T-helper 17 cell (primary cell): Measurements from ENCODE around the gene ABHD8. TPM values are rescaled to one million over a fixed set of nuclear protein-coding genes. Genes with fewer than 3 reads are reported as not detected.
A peak's percentile ranks its signal among the peaks of the same experiment; 100 is the strongest.

Experiments used
- ATAC-seq: fragments of 150-1000 bp; cut with Tn5 transposase; 2 replicates; pipeline ENCODE4 v1.10.0; 2021; ENCODE audit warnings: mild to moderate bottlenecking, moderate library complexity
- DNase-seq, 3 donors: peaks; one replicate each; pipeline versions ENCODE4 v3.0.0 to v3.0.0-alpha.2; 2020 to 2021
- H3K9me3 ChIP-seq: one replicate; pipeline ENCODE4 v1.7.0; 2013; ENCODE audit warnings: low read length, mild to moderate bottlenecking; ENCODE audit not compliant: control insufficient read depth, poor library complexity, severe bottlenecking
- H3K27ac Mint-ChIP-seq: one replicate; pipeline ENCODE4 v1.8.0; 2022; ENCODE audit warnings: mild to moderate bottlenecking, moderate library complexity, mixed read lengths
- H3K27me3 Mint-ChIP-seq: one replicate; pipeline ENCODE4 v1.8.0; 2022; ENCODE audit warnings: mixed read lengths
- H3K36me3 Mint-ChIP-seq: one replicate; pipeline ENCODE4 v1.8.0; 2022; ENCODE audit warnings: low read depth, mixed read lengths
- H3K4me1 Mint-ChIP-seq: one replicate; pipeline ENCODE4 v1.8.0; 2022; ENCODE audit warnings: mild to moderate bottlenecking, mixed read lengths
- H3K4me3 Mint-ChIP-seq: one replicate; pipeline ENCODE4 v1.8.0; 2022; ENCODE audit warnings: mild to moderate bottlenecking, moderate library complexity, mixed read lengths
- total RNA-seq, 4 donors: library from RNA in 2 of 4; stranded (reverse) in 2 of 4; gene quantifications; one replicate each; pipeline ENCODE4 v1.2.3 and lab custom pipeline; 2022 to 2026

ABHD8 gene
- total RNA-seq, 2 donors from 2014 or later, result 5.0 to 7.1 TPM

- no peak overlapping the region for H3K27ac Mint-ChIP-seq
- no peaks in the 10 kb centered on the region for H3K9me3 ChIP-seq
- H3K36me3 Mint-ChIP-seq, result peaks cover 2% of the 10 kb centered on the region
- peaks cover 15% of the 10 kb centered on the region for H3K4me1 Mint-ChIP-seq
- H3K4me3 Mint-ChIP-seq, result peak overlapping the region; percentile 72
- no peak for ATAC-seq
- H3K27me3 Mint-ChIP-seq, result no peaks in the 10 kb centered on the region
- DNase-seq, result no peak
These were observed 26.4 kb upstream of the ABHD8 start for GRCh38 chr19:17329366-17330261.

GRCh38 chr19:17328517-17329365 lies 25.5 kb upstream of the ABHD8 start:
- H3K9me3 ChIP-seq, result no peaks in the 10 kb centered on the region
- Mint-ChIP-seq H3K4me1 (peaks cover 13% of the 10 kb centered on the region), H3K27me3 (no peaks in the 10 kb centered on the region), H3K36me3 (no peaks in the 10 kb centered on the region), H3K4me3 (peak overlapping the region; percentile 85), H3K27ac (no peak overlapping the region)
- ATAC-seq, result peak; percentile 37
- DNase-seq, result peak in 2 of 3 donors; percentile 39 to 53

- peaks cover 12% of the 10 kb centered on the region for H3K4me1 Mint-ChIP-seq
These were observed 24.7 kb upstream of the ABHD8 start for GRCh38 chr19:17327654-17328516.

GRCh38 chr19:17327068-17327653 lies 23.9 kb upstream of the ABHD8 start:
- H3K36me3 Mint-ChIP-seq, result peaks cover 4% of the 10 kb centered on the region
- H3K27me3 Mint-ChIP-seq, result no peaks in the 10 kb centered on the region
- peak overlapping the region; percentile 57 for H3K27ac Mint-ChIP-seq
- H3K4me1 Mint-ChIP-seq, result peaks cover 14% of the 10 kb centered on the region
- peak overlapping the region; percentile 85 for H3K4me3 Mint-ChIP-seq
- no peak for DNase-seq
- no peak for ATAC-seq
- no peaks in the 10 kb centered on the region for H3K9me3 ChIP-seq

More at GRCh38 chr19:17327654-17328516, 24.7 kb upstream of the ABHD8 start:
- no peaks in the 10 kb centered on the region for H3K9me3 ChIP-seq
- H3K4me3 Mint-ChIP-seq, result peak overlapping the region; percentile 85
- H3K27me3 Mint-ChIP-seq, result no peaks in the 10 kb centered on the region
- ATAC-seq, result peak; percentile 79
- no peaks in the 10 kb centered on the region for H3K36me3 Mint-ChIP-seq
- DNase-seq, result peak in 2 of 3 donors; percentile 57 to 61
- peak overlapping the region; percentile 57 for H3K27ac Mint-ChIP-seq

GRCh38 chr19:17326595-17326966 lies 23.4 kb upstream of the ABHD8 start:
- peaks cover 4% of the 10 kb centered on the region for H3K36me3 Mint-ChIP-seq
- H3K4me1 Mint-ChIP-seq, result peaks cover 14% of the 10 kb centered on the region
- DNase-seq (no peak), ATAC-seq (no peak)
- no peaks in the 10 kb centered on the region for H3K9me3 ChIP-seq
- no peak overlapping the region for H3K27ac Mint-ChIP-seq
- H3K27me3 Mint-ChIP-seq, result no peaks in the 10 kb centered on the region
- peak overlapping the region; percentile 9 for H3K4me3 Mint-ChIP-seq

GRCh38 chr19:17325881-17326594 lies 22.8 kb upstream of the ABHD8 start:
- DNase-seq, result no peak
- no peaks in the 10 kb centered on the region for H3K9me3 ChIP-seq
- Mint-ChIP-seq H3K4me1 (peaks cover 14% of the 10 kb centered on the region), H3K36me3 (peaks cover 4% of the 10 kb centered on the region), H3K27me3 (no peaks in the 10 kb centered on the region), H3K4me3 (peak overlapping the region; percentile 9), H3K27ac (no peak overlapping the region)
- ATAC-seq, result no peak

- H3K27me3 Mint-ChIP-seq, result no peaks in the 10 kb centered on the region
These were observed 21.9 kb upstream of the ABHD8 start for GRCh38 chr19:17325133-17325532.

GRCh38 chr19:17324357-17325114 lies 21.3 kb upstream of the ABHD8 start:
- no peak for DNase-seq
- H3K27me3 Mint-ChIP-seq, result no peaks in the 10 kb centered on the region
- no peak overlapping the region for H3K27ac Mint-ChIP-seq

More at GRCh38 chr19:17325133-17325532, 21.9 kb upstream of the ABHD8 start:
- ATAC-seq, result no peak
- peaks cover 4% of the 10 kb centered on the region for H3K36me3 Mint-ChIP-seq
- DNase-seq, result no peak
- H3K27ac Mint-ChIP-seq, result no peak overlapping the region
- no peak overlapping the region for H3K4me3 Mint-ChIP-seq
- no peaks in the 10 kb centered on the region for H3K9me3 ChIP-seq
- peaks cover 10% of the 10 kb centered on the region for H3K4me1 Mint-ChIP-seq

GRCh38 chr19:17323964-17324332 lies 20.7 kb upstream of the ABHD8 start:
- ATAC-seq (no peak), DNase-seq (no peak)
- no peaks in the 10 kb centered on the region for H3K27me3 Mint-ChIP-seq
- H3K9me3 ChIP-seq, result no peaks in the 10 kb centered on the region
- H3K27ac Mint-ChIP-seq, result no peak overlapping the region
- H3K36me3 Mint-ChIP-seq, result peaks cover 6% of the 10 kb centered on the region
- peaks cover 8% of the 10 kb centered on the region for H3K4me1 Mint-ChIP-seq
- no peak overlapping the region for H3K4me3 Mint-ChIP-seq

More at GRCh38 chr19:17324357-17325114, 21.3 kb upstream of the ABHD8 start:
- H3K36me3 Mint-ChIP-seq, result peaks cover 6% of the 10 kb centered on the region
- H3K4me1 Mint-ChIP-seq, result peaks cover 10% of the 10 kb centered on the region
- no peak overlapping the region for H3K4me3 Mint-ChIP-seq
- H3K9me3 ChIP-seq, result no peaks in the 10 kb centered on the region
- ATAC-seq, result no peak

- no peak overlapping the region for H3K4me3 Mint-ChIP-seq
- no peak for DNase-seq
- no peaks in the 10 kb centered on the region for H3K27me3 Mint-ChIP-seq
- H3K27ac Mint-ChIP-seq, result no peak overlapping the region
- peaks cover 6% of the 10 kb centered on the region for H3K36me3 Mint-ChIP-seq
- ATAC-seq, result no peak
- H3K4me1 Mint-ChIP-seq, result peaks cover 8% of the 10 kb centered on the region
- no peaks in the 10 kb centered on the region for H3K9me3 ChIP-seq
These were observed 20.2 kb upstream of the ABHD8 start for GRCh38 chr19:17323300-17323963.

GRCh38 chr19:17322854-17323253 lies 19.6 kb upstream of the ABHD8 start:
- H3K4me3 Mint-ChIP-seq, result no peak overlapping the region
- peaks cover 6% of the 10 kb centered on the region for H3K36me3 Mint-ChIP-seq
- DNase-seq (no peak), ATAC-seq (no peak)
- no peak overlapping the region for H3K27ac Mint-ChIP-seq
- no peaks in the 10 kb centered on the region for H3K27me3 Mint-ChIP-seq
- H3K4me1 Mint-ChIP-seq, result peaks cover 8% of the 10 kb centered on the region
- no peaks in the 10 kb centered on the region for H3K9me3 ChIP-seq
